MM.1S (cell line): Measurements from ENCODE around the gene ELOVL7.
"Not testable (repeated sequence)": the region's sequence is repeated elsewhere in the genome, so short reads cannot be mapped to it uniquely, and the experiment has no call there.

Source experiments
- DNase-seq: peaks from one replicate; pipeline ENCODE4 v3.0.0-alpha.2; 2015
- H2AFZ ChIP-seq: fragments of 300-600 bp; sonication (generic); 2 replicates; pipeline ENCODE4 v1.6.0; 2016; ENCODE audit warnings: antibody characterized with exemption, low read length
- H3F3A ChIP-seq: fragments of 300-600 bp; sonication (generic); 2 replicates; pipeline ENCODE4 v1.6.1; 2016; ENCODE audit warnings: mild to moderate bottlenecking, antibody characterized with exemption, low read length, moderate library complexity, mixed read lengths; ENCODE audit not compliant: insufficient read depth
- H3K27ac ChIP-seq: fragments of 300-600 bp; sonication (generic); 2 replicates; pipeline ENCODE4 v1.5.1; 2016; ENCODE audit warnings: mild to moderate bottlenecking, low read length
- H3K27me3 ChIP-seq: fragments of 300-600 bp; sonication (generic); replicated peaks from 2 replicates; pipeline ENCODE4 v1.6.0; 2016; ENCODE audit warnings: low read length; ENCODE audit not compliant: insufficient read depth
- H3K36me3 ChIP-seq: fragments of 300-600 bp; sonication (generic); replicated peaks from 2 replicates; pipeline ENCODE4 v1.6.1; 2016; ENCODE audit warnings: mild to moderate bottlenecking, low read length, mixed read lengths; ENCODE audit not compliant: insufficient read depth
- H3K4me1 ChIP-seq: fragments of 300-600 bp; sonication (generic); 2 replicates; pipeline ENCODE4 v1.6.1; 2016; ENCODE audit warnings: low read length, mixed read lengths
- H3K4me2 ChIP-seq: fragments of 300-600 bp; sonication (generic); 2 replicates; pipeline ENCODE4 v1.6.0; 2016; ENCODE audit warnings: low read depth, low read length
- H3K4me3 ChIP-seq: fragments of 300-600 bp; sonication (generic); 2 replicates; pipeline ENCODE4 v1.5.1; 2016; ENCODE audit warnings: low read length, mixed read lengths
- H3K79me2 ChIP-seq: fragments of 300-600 bp; sonication (generic); 2 replicates; pipeline ENCODE4 v1.6.1; 2016; ENCODE audit warnings: mixed run types, low read length, mixed read lengths
- H3K9ac ChIP-seq: fragments of 300-600 bp; sonication (generic); 2 replicates; pipeline ENCODE4 v1.6.1; 2016; ENCODE audit warnings: low read length, mixed read lengths
- H3K9me2 ChIP-seq: fragments of 300-600 bp; sonication (generic); replicated peaks from 2 replicates; pipeline ENCODE4 v1.6.1; 2016; ENCODE audit warnings: mild to moderate bottlenecking, low read length, mixed read lengths; ENCODE audit not compliant: insufficient read depth
- H3K9me3 ChIP-seq: fragments of 300-600 bp; sonication (generic); replicated peaks from 2 replicates; pipeline ENCODE4 v1.6.1; 2016; ENCODE audit warnings: mild to moderate bottlenecking, low read length, mixed read lengths; ENCODE audit not compliant: insufficient read depth
- H4K20me1 ChIP-seq: fragments of 300-600 bp; sonication (generic); 2 replicates; pipeline ENCODE4 v1.6.1; 2016; ENCODE audit warnings: mild to moderate bottlenecking, low read length, moderate library complexity, mixed read lengths; ENCODE audit not compliant: insufficient read depth
- EZH2 ChIP-seq: fragments of 300-600 bp; sonication (generic); optimal IDR thresholded peaks from 2 replicates; pipeline ENCODE3; 2017; ENCODE audit warnings: low read depth, mild to moderate bottlenecking, antibody characterized with exemption, low read length, mixed read lengths
- EZH2phosphoT487 ChIP-seq: fragments of 300-600 bp; sonication (generic); IDR thresholded peaks from 2 replicates; pipeline ENCODE4 v1.6.1; 2018; ENCODE audit warnings: antibody characterized with exemption, low read length
- TF ChIP-seq, protein P1 (sequence below): fragments of 300-600 bp; sonication (generic); IDR thresholded peaks from 2 replicates; pipeline ENCODE4 v1.5.1; 2016; ENCODE audit warnings: antibody characterized with exemption, low read length, mixed read lengths

ELOVL7 gene

DNA sequence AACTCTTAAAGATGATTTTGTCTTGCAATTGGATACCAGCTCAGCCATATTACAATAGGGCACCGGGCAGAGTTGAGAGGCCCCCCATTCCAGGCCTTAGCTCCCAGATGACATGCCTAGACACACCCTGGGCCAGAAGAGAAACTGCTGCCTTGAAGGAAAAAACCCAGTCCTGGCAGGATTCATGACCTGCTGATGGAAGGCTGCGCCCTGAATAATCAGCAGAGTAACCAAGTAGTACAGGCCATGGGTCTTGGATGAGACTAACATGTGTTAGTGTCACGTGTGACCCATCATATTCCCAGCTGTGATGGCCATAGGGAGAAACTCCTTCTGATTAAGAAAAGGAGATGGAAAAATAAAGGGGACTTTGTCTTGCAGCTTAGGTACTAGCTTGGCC lies 105.1 kb downstream of the ELOVL7 start:
- Histone ChIP-seq H3K9me2 (no peaks in the 10 kb centered on the region), H2AFZ (no peak overlapping the region), H3K27me3 (no peaks in the 10 kb centered on the region), H3K4me2 (no peak overlapping the region), H3F3A (no peaks in the 10 kb centered on the region), H3K36me3 (no peaks in the 10 kb centered on the region), H4K20me1 (no peaks in the 10 kb centered on the region), H3K9ac (no peak overlapping the region), H3K4me3 (no peak overlapping the region), H3K9me3 (no peaks in the 10 kb centered on the region), H3K27ac (no peak overlapping the region), H3K79me2 (no peaks in the 10 kb centered on the region), H3K4me1 (no peaks in the 10 kb centered on the region)
- DNase-seq = no peak
- no peak for TF ChIP-seq EZH2phosphoT487
- TF ChIP-seq EZH2 = no peak
- TF ChIP-seq, protein P1, sequence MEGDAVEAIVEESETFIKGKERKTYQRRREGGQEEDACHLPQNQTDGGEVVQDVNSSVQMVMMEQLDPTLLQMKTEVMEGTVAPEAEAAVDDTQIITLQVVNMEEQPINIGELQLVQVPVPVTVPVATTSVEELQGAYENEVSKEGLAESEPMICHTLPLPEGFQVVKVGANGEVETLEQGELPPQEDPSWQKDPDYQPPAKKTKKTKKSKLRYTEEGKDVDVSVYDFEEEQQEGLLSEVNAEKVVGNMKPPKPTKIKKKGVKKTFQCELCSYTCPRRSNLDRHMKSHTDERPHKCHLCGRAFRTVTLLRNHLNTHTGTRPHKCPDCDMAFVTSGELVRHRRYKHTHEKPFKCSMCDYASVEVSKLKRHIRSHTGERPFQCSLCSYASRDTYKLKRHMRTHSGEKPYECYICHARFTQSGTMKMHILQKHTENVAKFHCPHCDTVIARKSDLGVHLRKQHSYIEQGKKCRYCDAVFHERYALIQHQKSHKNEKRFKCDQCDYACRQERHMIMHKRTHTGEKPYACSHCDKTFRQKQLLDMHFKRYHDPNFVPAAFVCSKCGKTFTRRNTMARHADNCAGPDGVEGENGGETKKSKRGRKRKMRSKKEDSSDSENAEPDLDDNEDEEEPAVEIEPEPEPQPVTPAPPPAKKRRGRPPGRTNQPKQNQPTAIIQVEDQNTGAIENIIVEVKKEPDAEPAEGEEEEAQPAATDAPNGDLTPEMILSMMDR = no peak

DNA sequence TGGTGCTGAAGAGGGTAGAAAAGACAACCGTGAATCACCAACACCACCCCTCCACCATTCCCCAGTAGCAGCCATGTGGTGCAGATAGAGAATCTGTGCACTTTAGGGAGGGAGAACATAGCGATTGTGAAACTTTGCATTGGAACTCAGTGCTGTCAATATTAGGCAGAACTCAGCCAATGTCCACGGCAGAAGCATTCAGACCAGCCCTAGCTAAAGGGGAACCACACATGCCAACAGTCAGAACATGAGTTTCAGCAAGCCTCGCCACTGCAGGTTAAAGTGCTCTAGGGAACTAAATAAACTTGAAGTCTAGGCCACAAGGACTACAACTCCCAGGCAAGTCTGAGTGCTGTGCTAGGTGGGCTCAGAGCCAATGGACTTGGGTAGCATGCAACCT lies 105.6 kb downstream of the ELOVL7 start:
- Histone ChIP-seq H3K36me3 (no peaks in the 10 kb centered on the region), H4K20me1 (no peaks in the 10 kb centered on the region), H3K9me2 (no peaks in the 10 kb centered on the region), H3K4me1 (no peaks in the 10 kb centered on the region), H3K4me3 (no peak overlapping the region), H2AFZ (no peak overlapping the region), H3K79me2 (no peaks in the 10 kb centered on the region), H3K4me2 (no peak overlapping the region), H3K9me3 (no peaks in the 10 kb centered on the region), H3F3A (no peaks in the 10 kb centered on the region), H3K27me3 (no peaks in the 10 kb centered on the region), H3K9ac (no peak overlapping the region), H3K27ac (no peak overlapping the region)
- no peak for DNase-seq
- no peak for TF ChIP-seq EZH2phosphoT487
- no peak for TF ChIP-seq EZH2
- TF ChIP-seq, protein P1 = no peak

DNA sequence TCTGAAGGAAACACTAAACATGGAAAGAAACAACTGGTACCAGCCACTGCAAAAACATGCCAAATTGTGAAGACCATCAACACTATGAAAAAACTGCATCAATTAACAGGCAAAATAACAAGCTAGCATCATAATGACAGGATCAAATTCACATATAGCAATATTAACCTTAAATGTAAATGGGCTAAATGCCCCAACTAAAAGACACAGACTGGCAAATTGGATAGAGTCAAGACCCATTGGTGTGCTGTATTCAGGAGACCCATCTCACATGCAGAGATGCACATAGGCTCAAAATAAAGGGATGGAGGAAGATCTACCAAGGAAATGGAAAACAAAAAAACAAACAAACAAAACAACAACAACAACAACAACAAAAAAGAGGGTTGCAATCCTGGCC lies 113.2 kb downstream of the ELOVL7 start:
- H3K4me2 ChIP-seq, DNase-seq, H3K27me3 ChIP-seq, H2AFZ ChIP-seq, H3K4me1 ChIP-seq, H3K9me3 ChIP-seq, H3K36me3 ChIP-seq, H3K79me2 ChIP-seq, H3K9ac ChIP-seq, H4K20me1 ChIP-seq, H3K4me3 ChIP-seq, H3K9me2 ChIP-seq, H3K27ac ChIP-seq, H3F3A ChIP-seq: not testable (repeated sequence)

DNA sequence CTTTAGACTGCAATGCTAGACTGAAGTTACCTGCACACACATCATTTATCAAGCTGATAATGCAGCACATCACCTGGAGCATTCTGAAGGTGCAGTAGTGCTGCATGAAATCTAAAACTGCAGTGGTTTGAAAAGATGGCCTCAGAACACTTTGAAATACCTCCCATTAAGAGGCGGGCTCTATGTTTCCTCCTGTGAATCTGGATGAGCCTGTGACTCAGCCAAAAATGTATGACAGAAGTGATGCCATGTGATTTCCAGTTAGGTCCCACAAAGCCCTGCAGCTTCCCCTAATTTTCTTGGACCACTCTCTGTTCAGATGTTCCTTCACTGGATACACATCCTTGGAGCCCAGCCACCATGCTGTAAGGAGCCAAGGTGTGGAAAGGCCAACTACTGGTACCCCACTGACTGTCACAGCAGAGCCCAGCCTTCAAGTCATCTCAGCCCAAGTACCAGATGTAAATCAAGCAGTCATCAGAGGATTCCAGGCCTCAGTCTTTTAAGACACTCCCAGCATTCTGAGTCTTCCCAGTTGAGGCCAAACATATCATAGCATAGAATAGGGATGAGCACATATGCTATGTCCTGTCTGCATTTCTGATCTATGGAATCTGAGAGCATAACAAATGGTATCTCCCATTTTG lies 116.9 kb downstream of the ELOVL7 start:
- H3K9me3 ChIP-seq = no peaks in the 10 kb centered on the region
- no peaks in the 10 kb centered on the region for H3K36me3 ChIP-seq
- H3K9me2 ChIP-seq = no peaks in the 10 kb centered on the region
- no peak overlapping the region for H3K4me3 ChIP-seq
- H3K4me1 ChIP-seq = no peaks in the 10 kb centered on the region
- DNase-seq = no peak
- no peaks in the 10 kb centered on the region for H3K79me2 ChIP-seq
- H3K27me3 ChIP-seq = no peaks in the 10 kb centered on the region
- H3K9ac ChIP-seq = no peak overlapping the region
- no peak for TF ChIP-seq EZH2
- TF ChIP-seq, protein P1 = no peak
- no peak for TF ChIP-seq EZH2phosphoT487
- H4K20me1 ChIP-seq = no peaks in the 10 kb centered on the region
- no peak overlapping the region for H2AFZ ChIP-seq
- no peaks in the 10 kb centered on the region for H3F3A ChIP-seq
- H3K4me2 ChIP-seq = no peak overlapping the region
- H3K27ac ChIP-seq = no peak overlapping the region
